ENCODE results near the gene LRP3. TPM values are rescaled to one million over a fixed set of nuclear protein-coding genes. Genes with fewer than 3 reads are reported as not detected.

Gene LRP3
- total RNA-seq, 2 experiments from 2014 or later = 0.17 to 0.31 TPM

DNA sequence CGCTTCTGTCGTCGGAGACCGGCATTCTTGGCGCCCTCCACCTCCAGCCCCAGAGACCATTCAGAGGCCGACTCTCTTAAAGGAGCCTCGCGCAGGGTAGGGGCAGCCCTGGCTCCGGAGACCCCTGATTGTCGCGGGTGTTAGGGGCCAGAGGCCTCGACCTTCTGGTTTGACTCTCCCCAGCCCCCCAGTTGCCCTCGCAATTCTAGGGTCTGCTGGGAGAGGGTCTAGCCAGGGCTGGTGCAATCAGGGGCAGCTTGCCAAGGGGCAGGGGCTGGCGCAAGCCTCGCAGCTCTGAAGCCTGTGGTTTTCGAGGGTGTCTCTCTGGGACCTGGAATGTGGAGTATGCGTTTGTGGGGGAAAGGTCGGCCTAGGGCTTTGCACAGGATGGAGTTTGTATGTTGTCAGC is 33.1 kb downstream of the LRP3 start:
- CTCF ChIA-PET = interaction anchor here (1.0 kb wide), 1 partner anchor 43 kb away, joined by 3 read pairs; no protein-coding TSS in a partner anchor
- POLR2A ChIA-PET = no interaction called here

DNA sequence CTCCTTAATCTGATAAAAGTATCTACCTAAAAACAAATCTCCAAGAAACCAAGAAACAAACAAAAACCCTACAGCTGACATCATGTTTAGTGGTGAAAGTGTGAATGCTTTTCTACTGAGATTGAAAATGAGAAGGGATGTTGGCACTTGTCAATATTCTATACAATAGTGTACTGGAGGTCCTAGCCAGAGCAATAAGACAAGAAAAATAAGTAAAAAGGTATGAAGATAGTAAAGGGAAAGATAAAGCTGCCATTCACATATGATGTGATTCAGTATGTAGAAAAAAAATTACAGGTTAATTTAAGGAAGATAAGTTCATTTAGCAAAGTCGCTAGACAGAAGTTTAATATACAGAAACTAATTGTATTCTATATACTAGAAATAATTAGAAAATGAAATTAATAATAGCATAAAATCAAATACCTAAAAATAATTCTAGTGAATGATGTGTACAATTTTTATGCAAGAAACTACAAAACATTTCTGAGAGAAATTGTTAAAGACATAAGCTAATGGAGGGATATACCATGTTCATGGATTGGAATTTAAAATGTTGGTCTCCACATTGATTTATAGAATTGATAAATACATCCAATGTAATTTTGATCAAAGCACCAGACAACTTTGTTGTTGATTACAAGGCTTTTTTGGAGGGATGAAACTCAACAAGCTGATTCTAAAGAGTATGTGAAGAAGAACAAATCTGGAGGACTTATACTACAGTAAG is 33.9 kb downstream of the LRP3 start:
- POLR2A ChIA-PET = no interaction called here
- CTCF ChIA-PET = interaction anchor here (0.6 kb wide), 1 partner anchor 564 kb away, joined by 3 read pairs; no protein-coding TSS in a partner anchor

DNA sequence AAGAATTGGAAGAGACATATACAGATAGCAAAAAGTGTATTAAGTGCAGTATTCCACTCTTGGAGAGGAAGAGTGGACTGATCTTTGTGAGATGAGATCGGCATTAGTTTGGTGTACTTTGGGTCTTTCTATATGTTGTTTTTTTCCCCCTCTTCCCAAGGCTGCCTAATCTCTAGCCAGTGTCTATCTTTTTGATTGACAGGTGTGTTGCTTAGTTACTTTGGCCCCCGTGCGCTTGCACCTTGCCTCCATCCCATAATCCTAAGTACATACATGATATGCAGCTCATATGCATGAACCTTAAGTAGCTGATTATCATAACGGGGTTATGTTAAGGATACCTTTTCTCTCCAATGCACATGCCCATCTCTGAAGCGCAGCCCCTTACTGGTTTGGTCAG is 35.8 kb downstream of the LRP3 start:
- CTCF ChIA-PET = no interaction called here
- POLR2A ChIA-PET = no interaction called here

DNA sequence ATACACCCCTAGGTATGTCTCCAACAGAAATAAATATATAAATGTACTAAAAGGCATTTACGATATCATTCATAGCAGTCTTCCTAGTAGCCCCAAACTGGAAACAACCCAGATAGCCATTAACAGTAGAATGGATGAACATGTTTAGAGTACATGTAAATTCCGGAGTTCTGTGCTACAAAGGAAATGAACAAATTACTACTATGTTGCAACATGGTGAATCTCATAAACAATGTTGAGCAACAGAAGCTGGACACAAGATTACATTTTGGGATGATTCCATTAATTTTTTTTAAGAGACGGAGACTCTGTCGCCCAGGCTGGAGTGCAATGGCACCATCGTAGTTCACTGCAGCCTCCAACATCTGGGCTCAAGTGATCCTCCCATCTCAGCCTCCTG is 37.4 kb downstream of the LRP3 start:
- ChIA-PET CTCF (interaction anchor here (0.6 to 1.3 kb wide), 2 partner anchors 45 to 174 kb away, joined by 3 read pairs; no protein-coding TSS in a partner anchor), POLR2A (no interaction called here)

DNA sequence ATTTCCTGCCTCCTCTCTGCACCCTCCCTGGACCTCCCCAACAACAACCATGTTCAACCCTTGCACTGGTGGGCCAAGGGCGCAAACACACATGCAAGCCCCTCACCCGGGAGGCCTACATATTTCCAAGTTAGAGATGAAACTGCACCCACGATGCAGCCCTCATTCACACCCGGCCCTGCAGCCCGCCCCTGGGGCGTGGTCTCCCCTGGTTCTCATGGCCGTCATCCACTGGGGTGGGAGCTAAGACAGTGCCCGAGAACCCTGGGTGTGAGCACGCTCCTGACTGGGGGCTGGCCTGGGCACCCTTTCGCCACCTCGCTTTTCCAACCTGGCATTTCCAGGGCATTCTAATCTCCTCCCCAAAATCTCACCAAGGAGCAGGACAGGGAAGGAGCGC is 38.5 kb downstream of the LRP3 start:
- POLR2A ChIA-PET = no interaction called here
- CTCF ChIA-PET = no interaction called here

DNA sequence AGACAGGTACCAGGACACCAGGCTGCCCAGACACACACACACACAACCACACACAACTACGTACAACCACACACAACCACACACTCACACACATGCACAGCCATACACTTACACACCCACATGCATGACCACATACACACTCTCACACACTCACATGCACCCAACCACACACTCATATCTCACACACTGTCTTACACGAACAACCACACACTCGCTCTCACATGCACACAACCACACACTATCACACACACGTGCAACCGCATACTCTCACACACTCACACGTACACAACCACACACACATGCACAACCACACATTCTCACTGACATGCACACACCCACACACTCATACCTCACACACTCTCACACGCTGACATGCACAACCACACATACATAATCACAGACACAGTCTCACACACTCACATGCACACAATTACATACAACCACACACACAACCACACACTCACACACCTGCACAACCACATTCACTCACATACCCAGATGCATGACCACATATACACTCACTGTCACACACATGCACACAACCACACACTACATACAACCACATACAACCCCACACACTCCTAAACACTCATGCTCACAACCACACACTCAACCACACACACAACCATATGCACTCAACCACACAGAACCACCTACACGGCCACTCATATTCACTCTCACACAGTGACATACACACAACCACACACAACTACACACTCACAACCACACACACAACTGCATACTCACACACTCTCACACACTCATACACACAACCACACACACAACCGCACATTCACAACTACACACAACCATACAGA is 39.1 kb downstream of the LRP3 start:
- POLR2A ChIA-PET = no interaction called here
- CTCF ChIA-PET = interaction anchor here (3.5 kb wide), 1 partner anchor 174 kb away, joined by 30 read pairs; no protein-coding TSS in a partner anchor

DNA sequence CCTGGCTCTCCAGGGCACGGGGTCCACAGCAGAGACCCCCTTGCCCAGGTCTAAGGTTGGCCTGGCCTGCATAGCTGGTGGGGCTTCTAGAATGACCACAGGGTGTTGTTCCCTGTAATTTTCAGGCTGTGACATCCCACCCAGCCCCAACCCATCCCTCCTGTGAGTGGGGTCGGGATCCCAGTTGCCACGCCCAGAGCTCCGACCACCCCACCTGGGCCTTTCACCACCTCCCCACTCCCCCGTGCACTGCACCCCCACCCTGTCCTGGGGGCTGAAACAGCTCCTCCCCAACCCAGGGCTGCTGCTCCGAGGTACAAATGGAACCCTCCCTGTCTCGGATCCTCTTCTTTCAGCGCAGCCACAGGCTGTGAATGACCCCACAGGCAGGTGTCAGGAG is 40.0 kb downstream of the LRP3 start:
- CTCF ChIA-PET = interaction anchor here (0.6 to 3.5 kb wide), 3 partner anchors 94 to 175 kb away, joined by 4 to 30 read pairs (median 8); no protein-coding TSS in a partner anchor
- POLR2A ChIA-PET = no interaction called here

DNA sequence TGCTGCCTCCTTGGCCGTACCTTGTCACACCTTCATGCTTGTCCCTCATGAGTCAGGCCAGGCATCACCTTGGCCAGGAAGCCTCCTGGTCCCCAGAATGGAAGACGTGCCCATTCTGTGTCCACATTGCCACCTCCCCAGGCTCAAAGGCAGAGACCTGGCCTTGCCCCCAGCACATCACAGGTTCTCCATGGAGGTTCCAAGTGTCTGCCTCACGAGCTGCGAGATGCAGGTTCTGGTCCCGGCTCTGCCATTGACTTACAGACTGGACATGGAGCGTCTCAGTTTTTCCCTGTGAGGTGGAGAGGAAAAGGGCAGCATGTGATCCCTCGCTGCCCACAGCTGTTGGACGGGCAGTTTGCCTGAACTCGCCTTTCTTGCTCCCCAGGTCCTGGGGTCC is 40.6 kb downstream of the LRP3 start:
- POLR2A ChIA-PET = interaction anchor here (1.0 kb wide), 1 partner anchor 139 kb away, joined by 3 read pairs; the partner anchor contains the start of gene CEBPG
- CTCF ChIA-PET = interaction anchor here (0.9 to 3.5 kb wide), 7 partner anchors 65 to 179 kb away, joined by 3 to 30 read pairs (median 4); partner anchors contain the start of gene CEBPA

DNA sequence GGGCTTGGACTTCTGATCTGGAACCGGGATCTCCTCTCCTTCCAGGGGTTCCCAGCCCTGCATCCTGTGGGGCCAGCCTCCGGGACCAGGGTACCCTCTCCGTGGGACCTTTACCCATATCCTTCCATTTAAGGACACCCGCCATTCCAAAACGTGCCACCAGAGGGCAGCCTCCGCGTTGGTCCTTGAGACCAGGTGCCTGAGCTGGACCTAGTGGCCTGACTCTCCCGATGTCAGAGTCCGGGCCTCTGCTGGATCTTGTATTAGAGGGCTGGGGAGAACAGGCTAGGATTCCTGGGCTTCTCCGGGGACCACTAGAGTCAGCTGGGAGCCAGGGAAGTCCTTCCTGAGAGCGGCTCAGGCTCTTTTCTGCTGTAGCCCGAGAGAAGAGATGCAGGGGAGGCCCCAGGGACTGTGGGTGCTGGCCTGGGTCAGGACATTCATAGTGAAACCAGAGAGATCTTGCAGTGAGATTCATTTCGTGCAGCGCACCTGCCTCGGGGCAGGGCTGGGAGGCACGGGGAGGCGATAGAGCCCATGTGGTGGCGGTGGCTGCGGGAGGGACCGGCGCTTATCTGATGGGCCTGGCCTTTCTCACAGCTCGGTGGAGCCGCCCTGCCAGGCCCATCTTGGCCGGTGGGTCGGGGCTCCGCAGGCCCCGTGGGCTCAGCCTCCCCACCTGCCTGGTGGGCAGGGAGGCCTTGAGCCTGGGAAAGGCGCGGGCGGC is 41.3 kb downstream of the LRP3 start:
- CTCF ChIA-PET = interaction anchor here (0.6 to 3.5 kb wide), 14 partner anchors 45 to 395 kb away, joined by 3 to 30 read pairs (median 4); partner anchors contain the start of gene CEBPA
- POLR2A ChIA-PET = interaction anchor here (0.6 to 1.0 kb wide), 2 partner anchors 138 to 455 kb away, joined by 3 read pairs; partner anchors contain the start of gene CEBPG

DNA sequence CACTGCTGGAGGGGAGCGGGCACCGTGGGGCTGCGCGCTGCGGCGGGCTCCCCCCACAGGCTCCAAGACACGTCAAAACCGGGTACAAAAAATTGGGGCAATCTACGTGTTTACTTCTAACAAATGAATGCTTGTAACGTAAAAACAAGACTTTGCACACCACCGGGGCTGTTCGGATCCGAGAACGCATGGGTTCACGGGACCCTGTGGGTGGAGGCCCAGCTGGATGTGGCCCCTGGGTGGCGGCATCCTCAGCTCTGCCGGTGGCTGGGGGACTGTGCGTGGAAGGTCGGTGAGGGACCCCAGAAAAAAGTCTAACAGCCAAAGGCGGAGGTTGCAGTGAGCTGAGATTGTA is 41.8 kb downstream of the LRP3 start:
- ChIA-PET POLR2A (interaction anchor here (0.6 to 1.0 kb wide), 3 partner anchors 67 to 456 kb away, joined by 3 read pairs; partner anchors contain the start of gene CEBPG), CTCF (interaction anchor here (0.9 to 3.5 kb wide), 12 partner anchors 13 to 181 kb away, joined by 3 to 30 read pairs (median 4); partner anchors contain the start of gene CEBPA)

DNA sequence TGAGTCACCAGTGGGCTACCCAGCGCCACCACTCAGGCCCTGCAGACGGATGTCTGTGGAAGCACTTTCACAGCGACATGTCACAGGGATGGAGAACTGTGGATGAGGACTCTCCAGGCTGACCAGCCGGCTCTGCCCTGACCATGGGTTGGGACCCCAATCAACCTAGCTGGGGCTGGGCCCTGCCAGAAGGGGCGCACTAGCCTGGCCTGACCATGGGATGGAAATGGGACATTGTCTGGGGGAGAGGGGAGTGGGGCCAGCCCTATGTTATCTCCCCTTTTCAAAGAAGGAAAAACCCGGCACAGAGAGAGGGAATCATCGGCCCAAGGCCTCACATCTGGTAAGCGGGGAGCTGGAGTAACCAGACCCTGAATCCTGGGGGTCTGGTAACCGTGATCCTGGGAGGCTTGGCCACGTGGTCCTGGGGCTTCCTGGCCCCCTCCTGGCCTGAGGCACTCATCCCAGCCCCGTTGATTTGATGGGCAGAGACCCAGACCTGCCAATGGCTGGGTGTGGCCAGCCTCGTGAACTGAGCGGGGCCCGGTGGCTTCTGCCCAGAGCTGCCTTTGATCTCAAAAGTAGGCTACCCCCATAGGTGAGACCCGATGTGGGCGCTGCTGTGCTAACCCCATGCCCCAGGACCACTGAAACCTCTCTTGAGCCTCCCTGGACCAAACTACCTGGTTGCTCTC is 42.7 kb downstream of the LRP3 start:
- POLR2A ChIA-PET = interaction anchor here (0.8 kb wide), 1 partner anchor 66 kb away, joined by 3 read pairs; no protein-coding TSS in a partner anchor
- CTCF ChIA-PET = interaction anchor here (1.1 to 3.5 kb wide), 6 partner anchors 9 to 173 kb away, joined by 3 to 30 read pairs (median 6); no protein-coding TSS in a partner anchor

DNA sequence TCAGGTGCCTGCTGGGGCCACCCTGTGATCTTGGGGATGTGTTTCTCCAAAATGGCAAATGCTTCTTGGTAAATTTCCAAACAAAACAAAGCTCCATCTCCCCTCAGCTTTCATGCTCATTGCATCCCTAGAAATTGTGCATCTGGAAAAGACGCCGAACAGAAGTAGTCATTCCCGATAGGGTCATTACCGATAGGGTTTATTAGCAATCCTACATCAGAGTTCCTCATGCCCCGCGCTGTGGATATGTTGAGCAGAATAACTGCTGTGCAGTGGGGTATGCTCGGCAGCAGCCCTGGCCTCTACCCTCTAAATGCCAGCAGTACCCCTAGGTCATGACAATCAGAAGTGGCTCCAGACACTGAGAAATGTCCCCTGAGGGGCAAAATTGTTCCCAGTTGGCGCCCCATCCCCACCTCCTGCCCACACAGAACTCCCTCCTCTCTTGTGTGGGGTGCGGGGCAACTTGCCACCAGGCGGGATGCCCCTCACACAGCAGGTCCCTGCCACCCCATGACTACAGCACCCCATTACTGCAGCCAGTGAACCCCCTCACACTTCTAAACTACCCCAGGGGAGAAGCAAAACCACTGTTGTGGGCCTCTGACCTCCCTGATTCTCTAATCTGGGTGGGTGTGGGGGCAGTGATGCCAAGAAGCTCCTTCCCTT is 44.5 kb downstream of the LRP3 start:
- CTCF ChIA-PET = interaction anchor here (0.7 to 1.0 kb wide), 2 partner anchors 165 to 168 kb away, joined by 3 read pairs; no protein-coding TSS in a partner anchor
- POLR2A ChIA-PET = no interaction called here

DNA sequence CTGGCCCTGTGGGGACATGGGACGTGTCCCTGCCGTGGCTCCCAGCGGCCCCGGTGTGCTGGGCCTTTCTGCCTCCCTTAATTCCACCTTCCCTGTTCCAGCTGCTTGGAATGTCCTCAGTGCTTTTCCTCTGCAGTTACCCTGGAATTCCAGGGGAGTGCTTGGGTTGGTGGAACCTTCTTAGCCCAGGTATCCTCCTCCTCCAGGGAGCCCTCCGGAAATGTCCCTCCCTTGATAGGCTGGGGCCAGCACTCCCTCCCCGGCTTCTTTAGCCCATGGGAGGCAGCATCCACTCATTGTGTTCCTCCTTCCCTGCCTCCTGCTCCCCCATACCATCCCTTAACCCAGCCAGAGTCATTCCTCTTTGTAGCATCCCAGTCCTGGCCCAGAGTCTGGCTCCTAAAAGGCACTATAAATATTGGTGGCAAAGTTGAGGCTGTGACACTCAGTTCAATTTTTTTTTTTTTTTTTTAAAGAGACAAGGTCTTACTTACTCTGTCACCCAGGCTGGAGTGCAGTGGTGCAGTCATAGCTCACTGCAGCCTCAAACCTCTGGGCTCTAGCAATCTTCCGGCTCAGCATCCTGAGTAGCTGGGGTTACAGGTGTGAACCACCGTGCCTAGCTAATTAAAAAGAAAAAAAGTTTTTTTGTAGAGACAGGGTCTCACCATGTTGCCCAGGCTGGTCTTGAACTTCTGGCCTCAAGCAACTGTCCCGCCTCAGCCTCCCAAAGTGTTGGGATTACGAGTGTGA is 45.3 kb downstream of the LRP3 start:
- CTCF ChIA-PET = interaction anchor here (3.6 kb wide), 1 partner anchor 167 kb away, joined by 20 read pairs; no protein-coding TSS in a partner anchor
- POLR2A ChIA-PET = no interaction called here

DNA sequence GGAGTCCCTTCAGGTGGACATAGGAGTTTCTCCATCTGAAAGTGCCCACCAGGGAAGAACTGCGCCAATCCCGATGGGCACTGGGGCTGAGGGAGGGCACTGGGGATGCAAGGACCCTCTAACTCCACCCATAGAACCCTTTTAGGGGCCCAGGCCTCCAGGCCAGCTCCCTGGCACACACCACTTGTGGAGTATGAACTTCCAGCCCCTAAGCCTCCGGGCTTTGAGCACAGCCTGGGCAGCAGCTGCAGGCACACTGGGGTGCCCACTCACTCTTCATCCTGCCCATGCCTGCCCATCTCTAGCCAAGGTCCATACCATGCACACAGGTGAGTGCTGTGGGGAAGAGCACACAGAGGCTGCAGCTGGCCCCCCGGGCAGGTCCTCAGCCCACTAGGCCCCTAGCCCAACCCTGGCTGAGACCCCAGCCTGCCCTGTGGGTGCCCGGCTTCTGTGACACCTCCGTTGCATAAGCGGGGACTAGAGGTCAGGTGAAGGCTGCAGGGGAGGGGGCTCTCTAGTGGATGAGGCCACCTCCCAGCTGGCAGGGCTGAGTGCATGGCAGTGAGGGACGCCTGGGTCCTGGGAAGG is 46.1 kb downstream of the LRP3 start:
- CTCF ChIA-PET = interaction anchor here (3.6 kb wide), 1 partner anchor 166 kb away, joined by 20 read pairs; no protein-coding TSS in a partner anchor

DNA sequence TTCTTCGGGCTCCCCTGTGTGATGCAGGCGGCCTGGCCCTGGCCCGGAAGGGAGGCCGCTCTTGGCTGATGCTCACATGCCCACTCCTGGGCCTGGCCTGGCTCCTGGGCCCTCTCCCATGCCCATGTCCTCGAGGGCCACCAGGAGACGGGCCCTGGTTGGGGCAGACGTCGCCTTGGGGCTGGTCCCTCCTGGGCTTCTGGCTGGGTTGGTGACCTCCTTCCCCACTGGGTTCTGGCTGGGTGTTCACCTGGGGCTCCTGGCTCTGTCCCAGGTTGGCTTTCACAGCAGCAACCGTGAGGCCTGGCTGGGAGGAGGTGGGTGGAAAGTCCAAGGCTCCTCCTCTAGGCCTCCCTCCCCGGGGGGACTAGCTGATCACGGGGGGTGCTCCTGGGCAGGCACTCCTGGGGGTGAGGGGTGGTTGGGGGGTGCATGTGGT is 47.0 kb downstream of the LRP3 start:
- ChIA-PET CTCF (interaction anchor here (1.1 to 3.6 kb wide), 2 partner anchors 40 to 165 kb away, joined by 3 to 20 read pairs; no protein-coding TSS in a partner anchor), POLR2A (interaction anchor here (0.6 kb wide), 1 partner anchor 117 kb away, joined by 4 read pairs; no protein-coding TSS in a partner anchor)

More for the DNA sequence above, 46.1 kb downstream of the LRP3 start:
- POLR2A ChIA-PET = no interaction called here

DNA sequence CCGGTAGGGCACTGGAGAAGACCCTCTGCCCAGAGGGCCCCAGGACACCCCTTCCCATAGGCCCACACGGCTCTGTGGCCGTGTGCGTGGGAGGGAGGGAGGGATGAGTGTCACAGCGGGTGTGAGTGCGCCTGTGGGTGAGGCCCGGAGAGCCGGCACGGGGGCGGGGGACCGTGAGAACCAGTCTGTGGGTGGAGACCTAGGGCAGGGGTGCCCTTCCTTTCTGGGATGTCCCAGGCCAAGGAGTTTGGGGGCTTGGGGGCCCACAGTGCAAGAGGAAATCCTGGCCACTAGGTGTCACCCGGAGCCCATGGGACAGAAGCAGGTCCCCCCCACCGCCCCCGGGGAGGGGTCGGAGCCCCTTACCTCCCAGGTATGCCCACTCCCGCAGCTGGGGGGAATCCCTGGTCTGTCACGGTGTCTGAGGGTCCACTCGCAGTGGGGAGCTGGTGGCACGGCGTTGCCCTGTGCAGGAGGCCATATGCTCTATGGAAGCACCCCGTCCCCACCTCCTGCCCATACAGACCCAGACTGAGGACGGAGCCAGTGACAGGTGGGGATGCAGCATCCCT is 47.5 kb downstream of the LRP3 start:
- CTCF ChIA-PET = interaction anchor here (0.9 to 3.6 kb wide), 3 partner anchors 39 to 165 kb away, joined by 3 to 20 read pairs (median 3); no protein-coding TSS in a partner anchor
- POLR2A ChIA-PET = interaction anchor here (0.6 kb wide), 1 partner anchor 117 kb away, joined by 4 read pairs; no protein-coding TSS in a partner anchor
